Thyroid gland (tissue), 4 donors: Measurements from ENCODE around the gene FHOD3.

Experiments used
- CTCF ChIP-seq, 6 experiments: fragments of 200-600 bp in 3 of 6; fragments of 450-650 bp in 3 of 6; sonication (generic) in 3 of 6; IDR thresholded peaks; one replicate each; pipeline ENCODE4 v1.5.1; 2016 to 2019; ENCODE audit warnings: antibody characterized with exemption in 6 of 6, mild to moderate bottlenecking in 2 of 6, inconsistent platforms in 1 of 6, moderate library complexity in 1 of 6
- POLR2A ChIP-seq, 2 donors: fragments of 450-650 bp; IDR thresholded peaks; one replicate each; pipeline ENCODE4 v1.6.1; 2017; ENCODE audit warnings: antibody characterized with exemption in 2 of 2, mild to moderate bottlenecking in 2 of 2, moderate library complexity in 1 of 2

GRCh38 chr18:36546876-36547275 is 249.4 kb downstream of the FHOD3 start:
- TF ChIP-seq POLR2A (IDR thresholded peaks at IDR 0.05) (no peak), CTCF (IDR thresholded peaks at IDR 0.05) (no peak)
